OCI-LY1 (cell line): Measurements from ENCODE around the gene MYH15.

ENCODE experiments used
- H2AFZ ChIP-seq: fragments of 200-600 bp; sonication (generic), shearing (Covaris generic); 2 replicates; pipeline ENCODE4 v1.6.0; 2014; ENCODE audit warnings: antibody characterized with exemption, mild to moderate bottlenecking, low read length
- H3F3A ChIP-seq: fragments of 200-600 bp; sonication (generic), shearing (Covaris generic); 2 replicates; pipeline ENCODE4 v1.6.0; 2014; ENCODE audit warnings: mild to moderate bottlenecking, antibody characterized with exemption, low read length, moderate library complexity; ENCODE audit not compliant: insufficient read depth
- H3K27ac ChIP-seq: fragments of 200-600 bp; sonication (generic); 2 replicates; pipeline ENCODE4 v1.5.1; 2014; ENCODE audit warnings: low read length, mixed run types, mild to moderate bottlenecking, low read depth; ENCODE audit not compliant: poor library complexity, severe bottlenecking
- H3K27me3 ChIP-seq: fragments of 200-600 bp; sonication (generic); 2 replicates; pipeline ENCODE4 v1.6.0; 2014; ENCODE audit warnings: antibody characterized with exemption, mild to moderate bottlenecking, low read length, moderate library complexity; ENCODE audit not compliant: insufficient read depth
- H3K36me3 ChIP-seq: fragments of 200-600 bp; sonication (generic); 2 replicates; pipeline ENCODE4 v1.6.1; 2014; ENCODE audit warnings: mild to moderate bottlenecking, antibody characterized with exemption, low read length, moderate library complexity, mixed read lengths; ENCODE audit not compliant: insufficient read depth
- H3K4me1 ChIP-seq: fragments of 200-600 bp; sonication (generic); 2 replicates; pipeline ENCODE4 v1.5.1; 2014; ENCODE audit warnings: mild to moderate bottlenecking, low read length, moderate library complexity; ENCODE audit not compliant: insufficient read depth, severe bottlenecking
- H3K4me2 ChIP-seq: fragments of 200-600 bp; sonication (generic), shearing (Covaris generic); 2 replicates; pipeline ENCODE4 v1.6.1; 2014; ENCODE audit warnings: low read length
- H3K4me3 ChIP-seq: fragments of 200-600 bp; sonication (generic); 2 replicates; pipeline ENCODE4 v1.5.1; 2014; ENCODE audit warnings: low read length, low read depth, mild to moderate bottlenecking, mixed read lengths; ENCODE audit not compliant: poor library complexity, severe bottlenecking
- H3K79me2 ChIP-seq: fragments of 200-600 bp; shearing (Covaris generic); 2 replicates; pipeline ENCODE4 v1.6.1; 2016; ENCODE audit warnings: mixed run types, low read length, mixed read lengths; ENCODE audit not compliant: insufficient read depth
- H3K9ac ChIP-seq: fragments of 200-600 bp; sonication (generic), shearing (Covaris generic); 2 replicates; pipeline ENCODE4 v1.6.1; 2014; ENCODE audit warnings: mild to moderate bottlenecking, low read length, mixed read lengths
- H3K9me2 ChIP-seq: fragments of 200-600 bp; sonication (generic), shearing (Covaris generic); 2 replicates; pipeline ENCODE4 v1.6.1; 2014; ENCODE audit warnings: low read depth, mild to moderate bottlenecking, low read length, mixed read lengths
- H3K9me3 ChIP-seq: fragments of 200-600 bp; shearing (Covaris generic); 2 replicates; pipeline ENCODE4 v1.6.1; 2014; ENCODE audit warnings: low read length, mixed read lengths
- H4K20me1 ChIP-seq: fragments of 200-600 bp; sonication (generic), shearing (Covaris generic); 2 replicates; pipeline ENCODE4 v1.6.0; 2016; ENCODE audit warnings: mild to moderate bottlenecking, low read length; ENCODE audit not compliant: insufficient read depth
- CTCF ChIP-seq: fragments of 200-600 bp; sonication (generic), shearing (Covaris generic); IDR thresholded peaks from 2 replicates; pipeline ENCODE4 v1.5.1; 2017; ENCODE audit warnings: mild to moderate bottlenecking, antibody characterized with exemption, low read length, moderate library complexity, mixed read lengths
- EZH2 ChIP-seq: fragments of 200-600 bp; sonication (generic), shearing (Covaris generic); IDR thresholded peaks from 2 replicates; pipeline ENCODE4 v1.8.0; 2017; ENCODE audit warnings: borderline replicate concordance, mixed run types, mild to moderate bottlenecking, antibody characterized with exemption, low read length, moderate library complexity, mixed read lengths

MYH15 gene

GRCh38 chr3:108472001-108472591 is 38.3 kb downstream of the MYH15 start:
- no peaks in the 10 kb centered on the region for H4K20me1 ChIP-seq
- TF ChIP-seq EZH2 (no peak), CTCF (no peak)
- H3K27me3 ChIP-seq: no peaks in the 10 kb centered on the region
- H3K27ac ChIP-seq: no peak overlapping the region
- no peak overlapping the region for H3K9ac ChIP-seq
- no peak overlapping the region for H2AFZ ChIP-seq
- H3K36me3 ChIP-seq: no peaks in the 10 kb centered on the region
- H3F3A ChIP-seq: no peaks in the 10 kb centered on the region
- no peaks in the 10 kb centered on the region for H3K79me2 ChIP-seq
- H3K4me3 ChIP-seq: no peak overlapping the region
- no peaks in the 10 kb centered on the region for H3K9me2 ChIP-seq
- H3K4me2 ChIP-seq: no peak overlapping the region
- no peaks in the 10 kb centered on the region for H3K4me1 ChIP-seq
- no peaks in the 10 kb centered on the region for H3K9me3 ChIP-seq

- Histone ChIP-seq H3K9me3 (no peaks in the 10 kb centered on the region), H2AFZ (no peak overlapping the region), H3K36me3 (no peaks in the 10 kb centered on the region), H3F3A (no peaks in the 10 kb centered on the region), H3K79me2 (no peaks in the 10 kb centered on the region), H3K27me3 (no peaks in the 10 kb centered on the region), H3K4me1 (no peaks in the 10 kb centered on the region), H3K9me2 (no peaks in the 10 kb centered on the region), H3K4me2 (no peak overlapping the region), H3K4me3 (no peak overlapping the region), H3K27ac (no peak overlapping the region), H4K20me1 (no peaks in the 10 kb centered on the region), H3K9ac (no peak overlapping the region)
- no peak for TF ChIP-seq CTCF
- TF ChIP-seq EZH2: no peak
Measured at GRCh38 chr3:108471426-108471825, 39.0 kb downstream of the MYH15 start.

- no peaks in the 10 kb centered on the region for H3K79me2 ChIP-seq
- no peaks in the 10 kb centered on the region for H3K4me1 ChIP-seq
- TF ChIP-seq EZH2 (no peak), CTCF (no peak)
- no peaks in the 10 kb centered on the region for H3K9me2 ChIP-seq
- no peak overlapping the region for H3K9ac ChIP-seq
- no peaks in the 10 kb centered on the region for H4K20me1 ChIP-seq
- H3K36me3 ChIP-seq: no peaks in the 10 kb centered on the region
- H3K4me3 ChIP-seq: no peak overlapping the region
- no peak overlapping the region for H3K4me2 ChIP-seq
- H3K9me3 ChIP-seq: no peaks in the 10 kb centered on the region
- H2AFZ ChIP-seq: no peak overlapping the region
- H3F3A ChIP-seq: no peaks in the 10 kb centered on the region
- H3K27me3 ChIP-seq: no peaks in the 10 kb centered on the region
- no peak overlapping the region for H3K27ac ChIP-seq
Measured at GRCh38 chr3:108469126-108469525, 41.3 kb downstream of the MYH15 start.
